SK-N-SH (cell line): Measurements from ENCODE around the gene BLVRA. TPM values are rescaled to one million over a fixed set of nuclear protein-coding genes. Genes with fewer than 3 reads are reported as not detected.

Experiments used
- CTCF ChIA-PET: fragments of 300-600, 350-600 bp; formaldehyde crosslinking; extraction: SDS; loops from one replicate; lab custom pipeline; 2021; lab: Yijun Ruan, JAX
- POLR2A ChIA-PET: fragments of 350-600 bp; sonication (Branson Sonifier 250); formaldehyde crosslinking; extraction: SDS; loops from one replicate; lab custom pipeline; 2020; ENCODE audit warnings: antibody characterized with exemption, inconsistent platforms; lab: Yijun Ruan, JAX
- DNase-seq: peaks from one replicate; pipeline ENCODE4 v3.0.0; 2012
- H2AFZ ChIP-seq: fragments of 200-600 bp; sonication (generic); 2 replicates; pipeline ENCODE4 v1.8.1; 2016; ENCODE audit warnings: antibody characterized with exemption, mild to moderate bottlenecking, low read depth
- H3F3A ChIP-seq: fragments of 200-600 bp; sonication (generic); replicated peaks from 2 replicates; pipeline ENCODE3; 2016; ENCODE audit warnings: antibody characterized with exemption, mild to moderate bottlenecking; ENCODE audit not compliant: insufficient read depth
- H3K27ac ChIP-seq, 2 experiments: fragments of 200-500 bp in 1 of 2; fragments of 200-600 bp in 1 of 2; sonication (Bioruptor generic) in 1 of 2; sonication (generic), shearing (Covaris generic) in 1 of 2; 2 replicates each; pipeline versions ENCODE4 v1.5.1 to v1.6.1; 2014 to 2016; ENCODE audit warnings: low read depth in 2 of 2, inconsistent platforms in 1 of 2, low read length in 1 of 2, mild to moderate bottlenecking in 1 of 2, mixed read lengths in 1 of 2
- H3K27me3 ChIP-seq: fragments of 200-600 bp; sonication (generic), shearing (Covaris generic); 2 replicates; pipeline ENCODE4 v1.6.1; 2016; ENCODE audit warnings: mixed run types; ENCODE audit not compliant: insufficient read depth
- H3K36me3 ChIP-seq, 2 experiments: fragments of 200-500 bp in 1 of 2; fragments of 200-600 bp in 1 of 2; sonication (Bioruptor generic) in 1 of 2; sonication (generic) in 1 of 2; replicated peaks in 1 of 2; 2 replicates each; pipeline versions ENCODE3 to v1.5.1; 2014 to 2016; ENCODE audit warnings: low read length in 1 of 2, mild to moderate bottlenecking in 1 of 2; ENCODE audit not compliant: insufficient read depth in 2 of 2, control insufficient read depth in 1 of 2
- H3K4me1 ChIP-seq, 2 experiments: fragments of 200-500 bp in 1 of 2; fragments of 200-600 bp in 1 of 2; sonication (Bioruptor generic) in 1 of 2; sonication (generic), shearing (Covaris generic) in 1 of 2; 2 replicates each; pipeline versions ENCODE4 v1.5.1 to v1.6.1; 2014 to 2016; ENCODE audit warnings: low read depth in 1 of 2, low read length in 1 of 2, mixed run types in 1 of 2; ENCODE audit not compliant: insufficient read depth in 2 of 2, control insufficient read depth in 1 of 2
- H3K4me2 ChIP-seq: fragments of 200-600 bp; sonication (generic), shearing (Covaris generic); 2 replicates; pipeline ENCODE4 v1.6.1; 2017; ENCODE audit warnings: mixed run types
- H3K4me3 ChIP-seq, 2 experiments: fragments of 200-500 bp in 1 of 2; fragments of 200-600 bp in 1 of 2; sonication (Bioruptor generic) in 1 of 2; sonication (generic), shearing (Covaris generic) in 1 of 2; 2 replicates each; pipeline versions ENCODE4 v1.5.1 to v1.8.1; 2014 to 2016; ENCODE audit warnings: low read depth in 2 of 2, inconsistent platforms in 1 of 2, low read length in 1 of 2, mild to moderate bottlenecking in 1 of 2, mixed read lengths in 1 of 2, moderate library complexity in 1 of 2
- H3K79me2 ChIP-seq: fragments of 200-600 bp; sonication (generic); 2 replicates; pipeline ENCODE4 v1.8.1; 2017; ENCODE audit warnings: mild to moderate bottlenecking; ENCODE audit not compliant: insufficient read depth
- H3K9ac ChIP-seq: fragments of 200-600 bp; sonication (generic); 2 replicates; pipeline ENCODE4 v1.6.1; 2017; ENCODE audit warnings: mixed run types
- H3K9me2 ChIP-seq: fragments of 200-600 bp; sonication (generic); 2 replicates; pipeline ENCODE4 v1.6.1; 2017; ENCODE audit warnings: mixed run types
- H3K9me3 ChIP-seq: fragments of 200-600 bp; sonication (generic); 2 replicates; pipeline ENCODE4 v1.6.1; 2017; ENCODE audit warnings: mixed run types, mild to moderate bottlenecking, moderate library complexity
- H4K20me1 ChIP-seq: fragments of 200-600 bp; sonication (generic); 2 replicates; pipeline ENCODE4 v1.6.1; 2017; ENCODE audit warnings: mild to moderate bottlenecking, mixed run types; ENCODE audit not compliant: insufficient read depth
- CTCF ChIP-seq: fragments of 200-600 bp; sonication (generic); IDR thresholded peaks from 2 replicates; pipeline ENCODE4 v1.6.1; 2017; ENCODE audit warnings: antibody characterized with exemption, mild to moderate bottlenecking, moderate library complexity
- EP300 ChIP-seq, 2 experiments: IDR thresholded peaks; 2 replicates each; pipeline versions ENCODE4 v1.4.0 to v1.6.1; 2012; ENCODE audit warnings: borderline replicate concordance in 1 of 2, low read depth in 1 of 2, low read length in 1 of 2
- FOSL2 ChIP-seq: IDR thresholded peaks from 2 replicates; pipeline ENCODE4 v1.4.0; 2012; ENCODE audit warnings: low read depth, mild to moderate bottlenecking, moderate library complexity, borderline replicate concordance
- FOXJ3 ChIP-seq: sonication (generic); formaldehyde crosslinking; IDR thresholded peaks from 2 replicates; pipeline ENCODE4 v1.5.1; 2020; ENCODE audit warnings: mild to moderate bottlenecking, missing genetic modification reagents
- GABPA ChIP-seq: IDR thresholded peaks from 2 replicates; pipeline ENCODE4 v1.4.0; 2012; ENCODE audit warnings: low read depth, mild to moderate bottlenecking
- GATA2 ChIP-seq: sonication (generic); formaldehyde crosslinking; IDR thresholded peaks from 2 replicates; pipeline ENCODE4 v1.5.0; 2020; ENCODE audit warnings: mild to moderate bottlenecking, missing genetic modification reagents
- NFIC ChIP-seq: IDR thresholded peaks from 2 replicates; pipeline ENCODE4 v1.4.0; 2012; ENCODE audit warnings: borderline replicate concordance
- PBX3 ChIP-seq: IDR thresholded peaks from 2 replicates; pipeline ENCODE4; 2012
- SIN3A ChIP-seq: IDR thresholded peaks from 2 replicates; pipeline ENCODE4 v1.6.1; 2012; ENCODE audit warnings: low read depth, mild to moderate bottlenecking, low read length, moderate library complexity, borderline replicate concordance
- SMC3 ChIP-seq: IDR thresholded peaks from 2 replicates; pipeline ENCODE4 v1.6.1; 2012; ENCODE audit warnings: low read depth, low read length, improper control_type of control experiment
- TEAD4 ChIP-seq: IDR thresholded peaks from 2 replicates; pipeline ENCODE4 v1.4.0; 2012; ENCODE audit warnings: mild to moderate bottlenecking, borderline replicate concordance; ENCODE audit not compliant: insufficient read depth
- USF1 ChIP-seq: IDR thresholded peaks from 2 replicates; pipeline ENCODE4 v1.4.0; 2012; ENCODE audit warnings: low read depth, borderline replicate concordance
- WGBS: methylation state at CpG from one replicate; pipeline ENCODE4 v1.1.6; 2017; ENCODE audit warnings: low lambda C conversion rate; 5-methylcytosine and 5-hydroxymethylcytosine counted together
- polyA plus RNA-seq, 3 experiments: library from polyadenylated mRNA; depleted of rRNA; stranded (reverse); fragments of >200 nt; gene quantifications; 2 replicates each; pipeline ENCODE4 v1.2.3, GENCODE V29; 2012

The BLVRA gene
- polyA plus RNA-seq, 1 of the 3 experiments (the other 2 are of a cell fraction) = 123 TPM

GRCh38 chr7:43752411-43752810 is 6.1 kb upstream of the BLVRA start:
- Histone ChIP-seq H3F3A (peaks cover 6% of the 10 kb centered on the region), H3K4me1 (peaks cover 0 to 3% of the 10 kb centered on the region in 2 experiments; a peak in 1 of 4 replicates), H3K36me3 (no peaks in the 10 kb centered on the region), H3K9me2 (no peaks in the 10 kb centered on the region), H2AFZ (no peak overlapping the region), H3K79me2 (no peaks in the 10 kb centered on the region), H3K4me2 (no peak overlapping the region), H3K9ac (no peak overlapping the region), H4K20me1 (no peaks in the 10 kb centered on the region), H3K27ac (no peak overlapping the region), H3K9me3 (no peaks in the 10 kb centered on the region), H3K27me3 (no peaks in the 10 kb centered on the region; the same call in 1 of the 2 replicates), H3K4me3 (no peak overlapping the region)
- ChIA-PET POLR2A (no interaction called here), CTCF (no interaction called here)
- 63% methylated on average over 3 of the region's 3 CpGs for WGBS
- TF ChIP-seq USF1 (no peak), CTCF (no peak), FOXJ3 (no peak), TEAD4 (no peak), GATA2 (CRISPR knock-in tag) (no peak), SIN3A (no peak), NFIC (no peak), PBX3 (no peak), GABPA (no peak), EP300 (IDR thresholded peaks at IDR 0.05; ENCODE audit: borderline replicate concordance in 1 of 2, low read depth in 1 of 2, low read length in 1 of 2) (no peak)
- DNase-seq = no peak

GRCh38 chr7:43753271-43753810 is 5.1 kb upstream of the BLVRA start:
- Histone ChIP-seq H3K9ac (no peak overlapping the region), H3F3A (peaks cover 6% of the 10 kb centered on the region), H3K27me3 (no peaks in the 10 kb centered on the region; the same call in 1 of the 2 replicates), H3K4me1 (peaks cover 0 to 9% of the 10 kb centered on the region in 2 experiments; a peak in 1 of 4 replicates), H2AFZ (no peak overlapping the region), H3K36me3 (no peaks in the 10 kb centered on the region), H3K9me2 (no peaks in the 10 kb centered on the region), H3K9me3 (no peaks in the 10 kb centered on the region), H3K4me3 (no peak overlapping the region), H3K4me2 (no peak overlapping the region), H4K20me1 (no peaks in the 10 kb centered on the region), H3K27ac (no peak overlapping the region), H3K79me2 (no peaks in the 10 kb centered on the region)
- ChIA-PET CTCF (interaction anchor here (0.6 kb wide), 1 partner anchor 53 kb away, joined by 4 read pairs; no protein-coding TSS in a partner anchor), POLR2A (interaction anchor here (1.0 to 1.8 kb wide), 2 partner anchors 15 to 24 kb away, joined by 3 to 11 read pairs; partner anchors contain the start of gene COA1)
- no peak for DNase-seq
- no peak for TF ChIP-seq NFIC
- TF ChIP-seq FOXJ3 = no peak
- TF ChIP-seq SMC3 = no peak
- no peak for TF ChIP-seq FOSL2
- 92% methylated on average over 1 of the region's 1 CpG for WGBS
